ENCODE data around the gene RFLNA. TPM values are rescaled to one million over a fixed set of nuclear protein-coding genes. Genes with fewer than 3 reads are reported as not detected.

Gene RFLNA
- polyA plus RNA-seq (1.1 to 3.3 TPM (median 2.2 TPM) in 3 replicates), polyA minus RNA-seq (0.93 to 5.9 TPM (median 1.5 TPM) in 3 replicates)
- polyA plus RNA-seq (2011; ENCODE audit: low read depth) = not detected
- polyA plus RNA-seq (2011; cell fraction: cytosol; rRNA removed) = 1.3 and 2.6 TPM in 2 replicates
- 1.0 and 2.8 TPM in 2 replicates for polyA plus RNA-seq (2011; cell fraction: nucleus; rRNA removed)
- polyA plus RNA-seq (2012; ENCODE audit: low replicate concordance) = 4.2 TPM in 1 of 2 replicates, not detected in the other
- 5.4 TPM for polyA minus RNA-seq (2011; cell fraction: cytosol; rRNA and poly(A)+ RNA removed)
- polyA minus RNA-seq (2011; cell fraction: nucleus; rRNA and poly(A)+ RNA removed) = 0.42 and 2.3 TPM in 2 replicates

- Histone ChIP-seq H3K27me3 (ENCODE audit: control insufficient read depth, extremely low read depth, insufficient read depth, low read length) (peaks cover 40% of the 10 kb centered on the region), H3K79me2 (ENCODE audit: control insufficient read depth, insufficient read depth, low read length) (no peaks in the 10 kb centered on the region), H3K9ac (ENCODE audit: control insufficient read depth, extremely low read depth, insufficient read depth, low read length) (peak within 1 kb of the TSS; percentile 15), H3K9me1 (ENCODE audit: control insufficient read depth, extremely low read depth, insufficient read depth, low read length) (no peaks in the 10 kb centered on the region), H3K4me1 (ENCODE audit: control insufficient read depth, extremely low read depth, insufficient read depth, low read length) (peaks cover 14% of the 10 kb centered on the region), H3K4me3 (ENCODE audit: control insufficient read depth in 2 of 3, extremely low read depth in 1 of 3, insufficient read depth in 2 of 3, low read depth in 1 of 3, low read length in 3 of 3) (peak within 1 kb of the TSS; percentile 17 to 57 (median 51)), H2AFZ (ENCODE audit: control insufficient read depth, low read length) (peak within 1 kb of the TSS; percentile 30), H3K9me3 (ENCODE audit: control insufficient read depth, low read depth, low read length) (no peaks in the 10 kb centered on the region), H3K27ac (ENCODE audit: control insufficient read depth, insufficient read depth, low read length) (no peak within 1 kb of the TSS), H4K20me1 (ENCODE audit: control insufficient read depth, extremely low read depth, insufficient read depth, low read length) (no peaks in the 10 kb centered on the region), H3K36me3 (ENCODE audit: control insufficient read depth in 2 of 2, extremely low read depth in 1 of 2, insufficient read depth in 2 of 2, low read length in 2 of 2) (no peaks in the 10 kb centered on the region), H3K4me2 (ENCODE audit: control insufficient read depth, extremely low read depth, insufficient read depth, low read depth, low read length) (peak within 1 kb of the TSS; percentile 75)
- TF ChIP-seq CTCF (optimal IDR thresholded peaks at IDR 0.05 in 1 of 3, IDR thresholded peaks at IDR 0.05 in 1 of 3, conservative IDR thresholded peaks at IDR 0.05 in 1 of 3; ENCODE audit: extremely low read depth in 1 of 3, insufficient read depth in 2 of 3, low read length in 3 of 3) (no peak), EZH2 (IDR thresholded peaks at IDR 0.05; ENCODE audit: low read length) (no peak)
- DNase-seq (ENCODE audit: low read depth, low spot score) = no peak
- dilution Hi-C loops (cut with MboI; ENCODE audit: extremely low pct_ligation_motif_present, low sequenced_read_pairs) = no loop called here
- no peak for FAIRE-seq
Measured at GRCh38 chr12:124294780-124295341, at the start of gene RFLNA. TSS of gene RFLNA (plus strand) at chr12:124295093. CDS start at chr12:124295430, 337 bp downstream.

DNA sequence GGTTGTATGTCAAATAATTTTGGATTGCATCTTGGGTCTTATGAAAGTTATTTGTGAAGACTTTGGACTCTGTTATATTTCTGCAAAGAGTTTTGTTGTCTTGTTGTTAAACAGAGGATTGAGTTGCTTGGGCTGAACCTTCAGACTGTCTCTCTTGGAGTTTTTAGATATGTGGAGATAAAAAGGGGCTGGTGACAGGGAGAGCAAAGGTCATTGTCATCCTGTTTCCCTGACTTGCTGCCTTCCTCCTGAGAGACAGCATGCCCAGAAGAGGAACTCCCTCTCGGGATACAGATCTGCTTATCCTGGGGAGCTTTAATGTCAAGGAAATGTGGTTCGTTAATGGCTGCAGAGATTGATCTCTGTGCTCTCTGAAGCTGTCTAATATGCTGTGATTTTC lies 47.6 kb upstream of the RFLNA start:
- FAIRE-seq = no peak

More for the DNA sequence above, 47.6 kb upstream of the RFLNA start:
- no peak overlapping the region for H3K4me2 ChIP-seq (ENCODE audit: control insufficient read depth, extremely low read depth, insufficient read depth, low read depth, low read length)
- TF ChIP-seq CTCF (optimal IDR thresholded peaks at IDR 0.05 in 1 of 3, IDR thresholded peaks at IDR 0.05 in 1 of 3, conservative IDR thresholded peaks at IDR 0.05 in 1 of 3; ENCODE audit: extremely low read depth in 1 of 3, insufficient read depth in 2 of 3, low read length in 3 of 3) = no peak
- no peak for TF ChIP-seq EZH2 (IDR thresholded peaks at IDR 0.05; ENCODE audit: low read length)
- no peaks in the 10 kb centered on the region for H3K36me3 ChIP-seq (ENCODE audit: control insufficient read depth in 2 of 2, extremely low read depth in 1 of 2, insufficient read depth in 2 of 2, low read length in 2 of 2)
- dilution Hi-C loops (cut with MboI; ENCODE audit: extremely low pct_ligation_motif_present, low sequenced_read_pairs) = no loop called here
- no peak for DNase-seq (ENCODE audit: low read depth, low spot score)
- H3K27me3 ChIP-seq (ENCODE audit: control insufficient read depth, extremely low read depth, insufficient read depth, low read length) = peaks cover 3% of the 10 kb centered on the region
- no peak overlapping the region for H2AFZ ChIP-seq (ENCODE audit: control insufficient read depth, low read length)
- H3K79me2 ChIP-seq (ENCODE audit: control insufficient read depth, insufficient read depth, low read length) = no peaks in the 10 kb centered on the region
- no peaks in the 10 kb centered on the region for H4K20me1 ChIP-seq (ENCODE audit: control insufficient read depth, extremely low read depth, insufficient read depth, low read length)
- no peaks in the 10 kb centered on the region for H3K9me1 ChIP-seq (ENCODE audit: control insufficient read depth, extremely low read depth, insufficient read depth, low read length)
- H3K9me3 ChIP-seq (ENCODE audit: control insufficient read depth, low read depth, low read length) = no peaks in the 10 kb centered on the region
- no peak overlapping the region for H3K27ac ChIP-seq (ENCODE audit: control insufficient read depth, insufficient read depth, low read length)
- no peak overlapping the region for H3K4me3 ChIP-seq (ENCODE audit: control insufficient read depth in 2 of 3, extremely low read depth in 1 of 3, insufficient read depth in 2 of 3, low read depth in 1 of 3, low read length in 3 of 3)
- no peaks in the 10 kb centered on the region for H3K4me1 ChIP-seq (ENCODE audit: control insufficient read depth, extremely low read depth, insufficient read depth, low read length)
- no peak overlapping the region for H3K9ac ChIP-seq (ENCODE audit: control insufficient read depth, extremely low read depth, insufficient read depth, low read length)
